Progenitor cell of endocrine pancreas (in vitro differentiated cells): ENCODE data around the gene CD4. TPM values are rescaled to one million over a fixed set of nuclear protein-coding genes. Genes with fewer than 3 reads are reported as not detected.
A peak's percentile ranks its signal among the peaks of the same experiment; 100 is the strongest.

Experiments
- DNase-seq: peaks from one replicate; pipeline ENCODE4 v3.0.0; 2021; ENCODE audit warnings: low spot score; ENCODE audit not compliant: unreplicated experiment
- H3K27ac Mint-ChIP-seq: 2 replicates; pipeline ENCODE4 v1.8.0; 2021; ENCODE audit warnings: mild to moderate bottlenecking, moderate library complexity, mixed read lengths
- H3K27me3 Mint-ChIP-seq: 2 replicates; pipeline ENCODE4 v1.8.0; 2021; ENCODE audit warnings: mixed read lengths
- H3K36me3 Mint-ChIP-seq: 2 replicates; pipeline ENCODE4 v1.8.0; 2022; ENCODE audit warnings: mixed read lengths; ENCODE audit not compliant: insufficient read depth
- H3K4me1 Mint-ChIP-seq: 2 replicates; pipeline ENCODE4 v1.8.0; 2021; ENCODE audit warnings: low read depth, mixed read lengths
- H3K4me3 Mint-ChIP-seq: 2 replicates; pipeline ENCODE4 v1.8.0; 2021; ENCODE audit warnings: low read depth, mild to moderate bottlenecking, moderate library complexity, mixed read lengths
- H3K9me3 Mint-ChIP-seq: 2 replicates; pipeline ENCODE4 v1.8.0; 2021; ENCODE audit warnings: low read depth, mixed read lengths
- CTCF ChIP-seq: fragments of 200-600 bp; sonication (generic); IDR thresholded peaks from one replicate; pipeline ENCODE4 v1.5.0; 2021; ENCODE audit warnings: antibody characterized with exemption, mild to moderate bottlenecking; ENCODE audit not compliant: unreplicated experiment
- total RNA-seq: library from RNA; stranded (reverse); gene quantifications from 2 replicates; pipeline ENCODE4 v1.2.1, GENCODE V29; 2021

Gene CD4
- total RNA-seq, 1 donor from 2014 or later = 1.5 TPM

DNA sequence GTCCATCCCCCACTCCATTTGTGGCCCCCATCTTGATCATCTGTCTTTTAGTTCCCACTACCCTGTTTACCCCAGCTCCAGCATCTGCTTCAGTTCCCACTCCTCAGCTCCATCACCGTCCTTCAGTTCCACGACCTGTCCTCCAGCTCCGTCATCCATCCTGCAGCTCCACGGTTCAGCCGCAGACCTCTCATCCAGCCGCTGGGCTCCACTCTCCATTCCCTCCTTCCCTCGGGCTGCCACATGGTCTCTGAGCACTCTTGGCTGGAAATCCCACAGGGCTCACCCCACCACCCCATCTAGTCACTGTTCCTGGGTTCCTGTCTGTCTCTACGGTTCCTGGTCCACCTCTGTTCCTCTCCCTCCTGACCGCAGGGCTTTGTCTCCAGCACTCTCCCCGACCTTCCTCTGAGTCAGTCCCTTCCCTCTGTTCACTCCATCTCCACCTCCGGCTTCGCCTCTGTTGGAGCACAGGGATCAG is 35.6 kb downstream of the CD4 start:
- Mint-ChIP-seq H3K36me3 (no peaks in the 10 kb centered on the region), H3K27me3 (peaks cover 63% of the 10 kb centered on the region), H3K9me3 (no peaks in the 10 kb centered on the region), H3K27ac (no peak overlapping the region), H3K4me1 (peaks cover 19% of the 10 kb centered on the region), H3K4me3 (no peak overlapping the region)
- DNase-seq = no peak
- no peak for TF ChIP-seq CTCF

GRCh38 chr12:6825398-6826124 is 36.2 kb downstream of the CD4 start:
- no peak overlapping the region for H3K4me3 Mint-ChIP-seq
- peak; percentile 95 for DNase-seq
- no peak overlapping the region for H3K27ac Mint-ChIP-seq
- H3K4me1 Mint-ChIP-seq = peaks cover 17% of the 10 kb centered on the region
- H3K9me3 Mint-ChIP-seq = no peaks in the 10 kb centered on the region
- H3K27me3 Mint-ChIP-seq = peaks cover 61% of the 10 kb centered on the region
- peak; percentile 99 for TF ChIP-seq CTCF
- no peaks in the 10 kb centered on the region for H3K36me3 Mint-ChIP-seq

DNA sequence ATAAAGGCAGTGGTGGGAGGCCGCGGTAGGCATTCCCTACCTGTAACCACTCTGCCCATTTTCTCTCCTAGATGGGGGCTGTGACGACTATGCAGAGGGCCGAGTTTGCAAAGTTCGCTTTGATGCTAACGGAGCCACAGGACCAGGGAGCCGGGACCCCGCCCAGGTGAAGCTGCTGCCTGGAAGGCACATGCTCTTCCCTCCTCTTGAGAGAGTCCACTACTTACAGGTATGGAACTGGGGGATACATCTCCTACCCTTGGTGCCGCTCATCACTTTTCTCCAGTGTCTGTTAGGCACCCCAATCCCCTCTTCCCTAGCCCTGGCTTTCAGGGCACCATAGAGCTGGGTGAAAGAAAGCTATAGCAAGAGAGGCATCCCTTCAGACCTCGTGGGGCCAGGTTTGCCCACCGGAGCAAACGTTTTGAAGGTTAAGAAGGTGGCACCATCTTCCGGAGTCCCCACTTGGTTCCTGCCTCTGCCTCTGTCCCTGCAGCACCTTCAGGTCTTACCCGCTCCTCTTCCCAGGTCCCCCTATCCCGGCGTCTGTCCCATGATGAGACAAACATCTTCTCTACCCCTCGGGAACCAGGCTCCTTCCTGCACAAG is 36.9 kb downstream of the CD4 start:
- H3K36me3 Mint-ChIP-seq = no peaks in the 10 kb centered on the region
- DNase-seq = no peak
- no peak overlapping the region for H3K27ac Mint-ChIP-seq
- H3K4me3 Mint-ChIP-seq = no peak overlapping the region
- H3K9me3 Mint-ChIP-seq = no peaks in the 10 kb centered on the region
- H3K4me1 Mint-ChIP-seq = peaks cover 10% of the 10 kb centered on the region
- H3K27me3 Mint-ChIP-seq = peaks cover 54% of the 10 kb centered on the region
- TF ChIP-seq CTCF = no peak

- H3K4me3 Mint-ChIP-seq = peak overlapping the region; percentile 71
- H3K27me3 Mint-ChIP-seq = peaks cover 53% of the 10 kb centered on the region
- no peak for TF ChIP-seq CTCF
- peak overlapping the region; percentile 17 for H3K27ac Mint-ChIP-seq
- no peaks in the 10 kb centered on the region for H3K9me3 Mint-ChIP-seq
- no peak for DNase-seq
- peaks cover 8% of the 10 kb centered on the region for H3K4me1 Mint-ChIP-seq
- H3K36me3 Mint-ChIP-seq = peaks cover 1% of the 10 kb centered on the region
Observed at GRCh38 chr12:6826734-6827436, 37.6 kb downstream of the CD4 start.

GRCh38 chr12:6827437-6827911 is 38.1 kb downstream of the CD4 start:
- peaks cover 6% of the 10 kb centered on the region for H3K4me1 Mint-ChIP-seq
- peak overlapping the region; percentile 17 for H3K27ac Mint-ChIP-seq
- peaks cover 1% of the 10 kb centered on the region for H3K36me3 Mint-ChIP-seq
- H3K9me3 Mint-ChIP-seq = no peaks in the 10 kb centered on the region
- H3K27me3 Mint-ChIP-seq = peaks cover 47% of the 10 kb centered on the region
- peak overlapping the region; percentile 71 for H3K4me3 Mint-ChIP-seq
- no peak for TF ChIP-seq CTCF
- DNase-seq = no peak
